Sigmoid colon (tissue), 7 donors: Measurements from ENCODE around the gene TSPO2. TPM values are rescaled to one million over a fixed set of nuclear protein-coding genes. Genes with fewer than 3 reads are reported as not detected.

Experiments
- DNase-seq: peaks from one replicate; pipeline ENCODE4 v3.0.0-alpha.2; 2019
- H3K27ac ChIP-seq, 4 donors: fragments of 200-600 bp; sonication (generic); one replicate each; pipeline ENCODE4 v1.5.1; 2016 to 2019; ENCODE audit warnings: mild to moderate bottlenecking in 1 of 4
- H3K27me3 ChIP-seq, 3 donors: fragments of 200-600 bp; sonication (generic); one replicate each; pipeline ENCODE4 v1.5.1; 2019; ENCODE audit warnings: mild to moderate bottlenecking in 1 of 3
- H3K36me3 ChIP-seq, 4 donors: fragments of 200-600 bp; sonication (generic); one replicate each; pipeline ENCODE4 v1.5.1; 2016 to 2019
- H3K4me1 ChIP-seq, 4 donors: fragments of 200-600 bp; sonication (generic); one replicate each; pipeline ENCODE4 v1.5.1; 2017 to 2019
- H3K4me3 ChIP-seq, 4 donors: fragments of 200-600 bp; sonication (generic); one replicate each; pipeline ENCODE4 v1.5.1; 2017 to 2019; ENCODE audit warnings: mild to moderate bottlenecking in 2 of 4, moderate library complexity in 1 of 4
- H3K9me3 ChIP-seq, 4 donors: fragments of 200-600 bp in 3 of 4; sonication (generic) in 3 of 4; one replicate each; pipeline versions ENCODE4 v1.5.1 to v1.6.1; 2013 to 2019
- CTCF ChIP-seq, 4 experiments: fragments of 450-650 bp in 3 of 4; fragments of 200-600 bp in 1 of 4; IDR thresholded peaks; one replicate each; pipeline ENCODE4 v1.5.1; 2016 to 2019; ENCODE audit warnings: antibody characterized with exemption in 4 of 4, mild to moderate bottlenecking in 3 of 4, moderate library complexity in 2 of 4
- EP300 ChIP-seq, 4 donors: sonication (generic); formaldehyde crosslinking; IDR thresholded peaks; one replicate each; pipeline ENCODE4 v1.6.1; 2017; ENCODE audit warnings: antibody characterized with exemption in 4 of 4
- POLR2A ChIP-seq, 2 donors: fragments of 450-650 bp; IDR thresholded peaks; one replicate each; pipeline ENCODE4 v1.6.1; 2016; ENCODE audit warnings: antibody characterized with exemption in 2 of 2, mild to moderate bottlenecking in 2 of 2, moderate library complexity in 2 of 2
- POLR2AphosphoS5 ChIP-seq, 4 donors: sonication (generic); formaldehyde crosslinking; IDR thresholded peaks; one replicate each; pipeline ENCODE4 v1.6.1; 2017; ENCODE audit warnings: antibody characterized with exemption in 4 of 4
- WGBS, 2 donors: extraction: QIAGEN DNeasy Blood & Tissue Kit; methylation state at CpG; one replicate each; pipeline ENCODE4 v1.1.7; 2013; 5-methylcytosine and 5-hydroxymethylcytosine counted together
- intact Hi-C: fragments of 100-400 bp; cut with DNase I; formaldehyde crosslinking; loops from one replicate; pipeline ENCODE4 v1.15.1; 2023
- polyA plus RNA-seq, 3 donors: library from polyadenylated mRNA; stranded (reverse); fragments of 200-250 nt; gene quantifications; one replicate each; pipeline ENCODE4 v1.2.3, GENCODE V29; 2013
- total RNA-seq, 4 donors: library from RNA; depleted of rRNA; stranded (reverse); fragments of >200 nt; gene quantifications; one replicate each; pipeline ENCODE4 v1.1.0, GENCODE V29; 2016
- donor health status: healthy with polysubstance abuse.
- donor health status: Bipolar disorder and iron deficiency.
- donor health status: healthy.

Gene TSPO2
- total and polyA plus RNA-seq, 7 donors: 0.48 TPM; not detected in 6

DNA sequence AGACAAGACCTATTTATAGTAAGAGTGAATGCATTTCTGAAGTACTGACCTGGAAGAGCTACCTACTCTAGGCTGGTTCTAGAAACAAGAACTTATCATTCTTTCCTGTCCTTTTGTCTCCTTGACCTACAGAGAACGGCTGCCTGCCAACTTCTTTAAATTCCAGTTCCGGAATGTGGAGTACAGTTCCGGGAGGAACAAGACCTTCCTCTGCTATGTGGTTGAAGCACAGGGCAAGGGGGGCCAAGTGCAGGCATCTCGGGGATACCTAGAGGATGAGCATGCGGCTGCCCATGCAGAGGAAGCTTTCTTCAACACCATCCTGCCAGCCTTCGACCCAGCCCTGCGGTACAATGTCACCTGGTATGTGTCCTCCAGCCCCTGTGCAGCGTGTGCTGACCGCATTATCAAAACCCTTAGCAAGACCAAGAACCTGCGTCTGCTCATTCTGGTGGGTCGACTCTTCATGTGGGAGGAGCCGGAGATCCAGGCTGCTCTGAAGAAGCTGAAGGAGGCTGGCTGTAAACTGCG lies 19.0 kb downstream of the TSPO2 start:
- 94 to 96% methylated on average over 13 of the region's 13 CpGs for WGBS, 2 donors
- Histone ChIP-seq H3K9me3 (no peaks in the 10 kb centered on the region), H3K36me3 (peaks cover 4 to 37% (median 8%) of the 10 kb centered on the region in 4 donors), H3K27me3 (no peaks in the 10 kb centered on the region), H3K27ac (no peak overlapping the region), H3K4me1 (peaks cover 0 to 38% (median 30%) of the 10 kb centered on the region in 4 donors), H3K4me3 (no peak overlapping the region)
- intact Hi-C loops: loop anchor here (10.0 kb wide), 2 partner anchors 166 to 1076 kb away; no protein-coding TSS in a partner anchor
- no peak for DNase-seq
- TF ChIP-seq POLR2AphosphoS5 (IDR thresholded peaks at IDR 0.05) (no peak), EP300 (IDR thresholded peaks at IDR 0.05) (no peak), CTCF (IDR thresholded peaks at IDR 0.05) (no peak), POLR2A (IDR thresholded peaks at IDR 0.05) (no peak)

GRCh38 chr6:41062056-41062455 lies 19.8 kb downstream of the TSPO2 start:
- DNase-seq: no peak
- no peak overlapping the region for H3K27ac ChIP-seq
- TF ChIP-seq POLR2AphosphoS5 (IDR thresholded peaks at IDR 0.05) (no peak), EP300 (IDR thresholded peaks at IDR 0.05) (no peak), POLR2A (IDR thresholded peaks at IDR 0.05) (no peak), CTCF (IDR thresholded peaks at IDR 0.05) (no peak)
- intact Hi-C loops: loop anchor here (10.0 kb wide), 2 partner anchors 167 to 1077 kb away; no protein-coding TSS in a partner anchor
- no peaks in the 10 kb centered on the region for H3K27me3 ChIP-seq
- no peak overlapping the region for H3K4me3 ChIP-seq
- peaks cover 4 to 39% (median 8%) of the 10 kb centered on the region in 4 donors for H3K36me3 ChIP-seq
- H3K9me3 ChIP-seq: no peaks in the 10 kb centered on the region
- 94 to 100% methylated on average over 1 of the region's 1 CpG for WGBS, 2 donors
- peaks cover 0 to 30% (median 24%) of the 10 kb centered on the region in 4 donors for H3K4me1 ChIP-seq

DNA sequence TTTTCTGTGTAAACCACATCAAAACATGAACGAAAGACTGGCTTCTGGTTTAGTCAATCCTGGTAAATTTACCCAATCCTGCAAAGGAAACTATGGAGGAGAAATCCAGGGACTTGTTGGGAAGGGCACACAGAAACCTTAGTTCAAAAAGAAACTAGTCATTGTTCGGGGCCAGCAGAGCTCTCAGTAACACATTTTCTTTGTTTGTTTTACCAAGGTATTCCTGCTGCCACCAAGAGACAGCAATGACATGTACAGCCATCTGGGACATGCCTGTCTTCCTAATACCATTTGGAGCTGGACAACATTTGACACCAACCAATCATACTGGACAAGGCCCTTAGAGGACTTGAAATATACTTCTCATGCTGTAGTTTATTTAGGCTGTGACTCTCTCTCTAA lies 21.6 kb downstream of the TSPO2 start:
- DNase-seq: no peak
- Histone ChIP-seq H3K27ac (no peak overlapping the region), H3K4me3 (no peak overlapping the region), H3K4me1 (peaks cover 0 to 19% (median 13%) of the 10 kb centered on the region in 4 donors), H3K36me3 (peaks cover 7 to 54% (median 9%) of the 10 kb centered on the region in 4 donors), H3K27me3 (no peaks in the 10 kb centered on the region), H3K9me3 (no peaks in the 10 kb centered on the region)
- 39 to 49% methylated on average over 2 of the region's 2 CpGs for WGBS, 2 donors
- TF ChIP-seq POLR2A (IDR thresholded peaks at IDR 0.05) (no peak), POLR2AphosphoS5 (IDR thresholded peaks at IDR 0.05) (no peak), EP300 (IDR thresholded peaks at IDR 0.05) (no peak), CTCF (IDR thresholded peaks at IDR 0.05) (no peak)
- intact Hi-C loops: loop anchor here (10.0 kb wide), 2 partner anchors 169 to 1079 kb away; no protein-coding TSS in a partner anchor

GRCh38 chr6:41064841-41065240 lies 22.6 kb downstream of the TSPO2 start:
- Histone ChIP-seq H3K27me3 (no peaks in the 10 kb centered on the region), H3K27ac (no peak overlapping the region), H3K4me3 (no peak overlapping the region), H3K36me3 (peaks cover 7 to 62% (median 9%) of the 10 kb centered on the region in 4 donors), H3K9me3 (no peaks in the 10 kb centered on the region), H3K4me1 (peaks cover 0 to 9% (median 4%) of the 10 kb centered on the region in 4 donors)
- 22 to 80% methylated on average over 5 of the region's 5 CpGs for WGBS, 2 donors
- intact Hi-C loops: loop anchor here (5.0 to 10.0 kb wide), 3 partner anchors 58 to 1080 kb away; no protein-coding TSS in a partner anchor
- no peak for TF ChIP-seq EP300 (IDR thresholded peaks at IDR 0.05)
- no peak for TF ChIP-seq POLR2AphosphoS5 (IDR thresholded peaks at IDR 0.05)
- TF ChIP-seq POLR2A (IDR thresholded peaks at IDR 0.05): no peak
- no peak for TF ChIP-seq CTCF (IDR thresholded peaks at IDR 0.05)
- no peak for DNase-seq
